NCI-H2227 (cell line): ENCODE measurements around the gene ABR.
"Not testable (repeated sequence)": the region's sequence is repeated elsewhere in the genome, so short reads cannot be mapped to it uniquely, and the experiment has no call there.

Source experiments
- DNase-seq: peaks from one replicate; lab custom pipeline; 2025; ENCODE audit not compliant: unreplicated experiment; lab: John Stamatoyannopoulos, UW

Gene ABR

DNA sequence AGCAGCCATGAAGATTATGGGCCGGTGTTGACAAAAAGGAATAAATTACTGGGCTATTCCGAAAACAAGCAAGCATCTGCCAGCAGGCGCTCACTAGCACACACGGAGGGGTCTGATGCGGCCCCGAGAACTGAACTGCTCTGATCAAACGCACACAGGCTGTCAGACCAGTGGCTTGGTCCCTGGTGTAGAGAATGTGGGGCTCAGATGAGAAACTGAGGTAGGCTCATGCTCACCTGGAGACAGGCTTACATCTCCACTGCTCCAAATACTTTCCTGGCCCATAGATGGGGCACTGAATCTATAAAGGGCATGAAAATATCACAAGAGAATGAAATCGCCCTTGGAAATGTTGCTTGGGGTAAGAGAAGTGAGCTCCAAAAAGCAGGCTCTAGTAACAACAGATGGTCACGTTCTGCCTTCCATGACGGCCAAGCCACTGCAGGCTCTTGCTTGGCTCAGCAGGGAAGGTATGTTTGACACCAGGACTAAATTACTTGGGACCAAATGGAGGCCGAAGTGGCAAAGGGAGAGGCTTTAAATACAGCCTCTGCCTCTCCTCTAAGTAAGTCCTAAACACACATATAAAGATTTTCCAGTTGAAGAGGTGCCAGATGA is 5.4 kb downstream of the ABR start:
- DNase-seq = peak; percentile 27

GRCh38 chr17:1173432-1174262 is 6.1 kb downstream of the ABR start:
- no peak for DNase-seq

DNA sequence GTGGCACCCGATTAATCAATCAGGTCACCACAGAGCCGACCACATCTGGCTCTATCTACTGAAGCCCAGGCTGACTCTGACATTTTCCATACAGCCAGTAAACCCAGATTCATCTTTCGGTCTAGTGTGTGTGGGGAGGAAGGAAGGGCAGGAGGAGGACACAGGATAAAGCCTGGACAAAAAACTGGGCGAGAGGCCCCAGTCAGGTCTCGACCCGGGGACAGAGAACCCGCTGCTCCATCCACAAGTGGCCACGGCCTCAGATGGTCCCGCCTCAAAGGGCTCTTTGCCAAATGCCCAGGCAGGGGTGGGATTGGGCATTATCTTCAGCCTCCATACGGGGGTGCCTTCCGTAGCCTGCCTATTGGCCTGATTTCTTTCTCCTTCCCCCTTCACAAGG is 7.8 kb downstream of the ABR start:
- DNase-seq = no peak

GRCh38 chr17:1170739-1171138 is 9.0 kb downstream of the ABR start:
- DNase-seq = no peak

DNA sequence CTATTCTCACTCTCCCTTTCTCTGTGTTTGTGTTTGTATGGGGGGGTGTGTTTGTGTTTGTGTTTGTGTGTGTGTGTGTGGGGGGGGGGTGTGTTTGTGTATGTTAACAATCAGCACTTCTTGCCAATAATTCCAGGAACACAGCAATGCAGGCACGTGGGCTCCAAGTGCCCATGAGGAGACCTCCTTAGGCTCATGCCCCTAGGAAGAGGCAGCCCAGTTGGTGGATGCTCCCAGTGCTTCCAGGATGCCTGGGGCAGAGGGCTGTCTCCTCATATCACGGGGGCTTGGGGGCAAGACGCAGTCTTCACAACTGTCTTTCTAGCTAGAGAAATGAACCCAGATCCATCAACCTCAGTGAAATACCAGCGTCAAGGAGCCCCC is 9.9 kb downstream of the ABR start:
- DNase-seq = no peak

- DNase-seq = no peak
Measured at GRCh38 chr17:1169221-1169928, 10.4 kb downstream of the ABR start.

- DNase-seq = no peak
Measured at GRCh38 chr17:1168533-1169220, 11.1 kb downstream of the ABR start.

- DNase-seq = no peak
Measured at GRCh38 chr17:1166276-1166675, 13.5 kb downstream of the ABR start.

DNA sequence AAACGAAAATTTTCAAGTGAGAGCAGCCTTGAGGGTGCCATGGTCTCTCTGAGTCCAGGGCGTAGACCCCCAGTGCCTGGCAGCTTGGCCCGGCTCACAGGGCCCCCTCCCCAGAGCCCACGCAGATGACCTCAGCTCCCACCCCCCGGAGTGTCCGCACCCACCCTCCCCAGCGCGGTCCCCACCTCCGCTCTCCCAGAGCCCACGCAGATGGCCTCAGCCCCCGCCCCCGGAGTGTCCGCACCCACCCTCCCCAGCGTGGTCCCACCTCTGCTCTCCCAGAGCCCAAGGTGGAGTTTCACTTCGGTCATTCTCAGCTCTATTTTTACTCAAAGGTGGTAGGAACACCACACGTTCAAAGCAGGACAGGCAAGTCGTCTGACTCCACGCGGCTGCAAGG is 13.9 kb downstream of the ABR start:
- DNase-seq = no peak

GRCh38 chr17:1164935-1165556 is 14.7 kb downstream of the ABR start:
- no peak for DNase-seq

- DNase-seq = no peak
Measured at GRCh38 chr17:1162116-1162855, 17.5 kb downstream of the ABR start.

DNA sequence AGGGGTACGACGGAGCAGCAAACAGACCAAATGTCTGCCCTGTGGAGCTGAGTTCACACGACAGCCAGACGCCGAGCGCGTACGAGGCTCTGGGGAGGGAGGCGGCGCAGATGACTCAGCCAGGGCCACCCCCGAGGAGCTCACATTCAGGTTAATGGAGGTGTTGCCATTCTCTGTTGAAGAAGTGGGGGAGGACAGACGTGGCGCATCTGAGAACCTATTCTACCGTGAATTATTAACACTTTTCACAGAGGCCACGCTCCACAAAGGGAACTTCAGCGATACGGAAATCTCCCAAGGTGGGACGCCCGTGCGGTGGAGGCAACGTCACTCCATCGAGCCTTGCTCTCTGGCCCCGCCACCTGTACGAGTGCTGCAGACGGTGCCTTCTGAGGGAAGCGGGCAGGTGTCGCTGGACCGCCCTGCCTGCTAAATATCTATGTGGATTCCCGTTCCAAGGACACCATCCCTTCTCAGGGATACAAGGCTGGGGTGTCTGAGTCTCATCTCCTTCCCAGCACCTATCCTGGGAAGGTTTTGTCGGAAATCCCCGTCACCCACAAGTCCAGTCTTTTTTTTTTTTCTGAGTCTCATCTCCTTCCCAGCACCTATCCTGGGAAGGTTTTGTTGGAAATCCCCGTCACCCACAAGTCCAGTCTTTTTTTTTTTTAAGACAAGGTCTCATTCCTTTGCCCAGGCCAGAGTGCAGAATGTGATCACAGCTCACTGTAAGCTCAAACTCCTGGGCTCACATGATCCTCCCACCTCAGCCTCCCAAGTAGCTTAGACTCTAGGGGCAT is 19.0 kb downstream of the ABR start:
- no peak for DNase-seq

GRCh38 chr17:1159431-1160180 is 20.2 kb downstream of the ABR start:
- DNase-seq = no peak

DNA sequence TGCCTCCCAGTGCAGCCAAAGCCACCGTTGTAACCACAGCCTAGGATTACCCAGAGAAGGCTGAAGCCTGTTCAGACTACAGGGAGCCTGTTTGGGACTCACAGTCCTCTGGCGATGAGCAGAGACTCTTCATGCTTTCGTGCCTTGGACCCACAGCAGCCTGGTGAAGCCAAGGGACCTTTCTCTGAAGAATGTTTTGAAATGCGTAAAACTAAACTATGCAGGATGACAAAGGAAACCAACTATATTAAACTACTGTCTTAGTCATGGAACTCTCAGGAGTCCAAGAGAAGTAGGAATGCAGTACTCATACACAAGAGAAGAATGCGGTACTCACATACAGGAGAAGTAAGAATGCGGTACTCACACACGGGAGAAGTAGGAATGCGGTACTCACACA is 20.9 kb downstream of the ABR start:
- no peak for DNase-seq

- DNase-seq = no peak
Measured at GRCh38 chr17:1156864-1157263, 22.9 kb downstream of the ABR start.

DNA sequence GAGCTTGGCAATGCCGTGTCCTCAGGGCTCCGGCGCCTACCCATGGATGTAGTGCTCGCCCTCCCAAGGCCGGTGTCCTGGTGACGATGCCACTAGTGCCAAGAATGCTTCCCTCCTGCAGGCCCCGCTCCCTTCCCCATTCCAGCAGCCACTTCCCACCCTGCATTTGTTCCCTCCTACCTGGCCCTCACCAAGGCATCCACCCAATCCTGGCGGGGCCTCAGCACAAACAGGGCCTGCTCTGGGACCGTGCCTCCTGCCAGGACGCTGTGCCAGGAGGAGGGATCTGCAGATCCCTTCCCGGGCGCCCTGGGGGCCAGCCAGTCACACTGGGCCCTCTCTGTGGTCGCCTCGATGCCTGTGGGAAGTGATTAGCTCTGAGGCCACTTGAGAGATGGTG is 25.1 kb downstream of the ABR start:
- DNase-seq = no peak

DNA sequence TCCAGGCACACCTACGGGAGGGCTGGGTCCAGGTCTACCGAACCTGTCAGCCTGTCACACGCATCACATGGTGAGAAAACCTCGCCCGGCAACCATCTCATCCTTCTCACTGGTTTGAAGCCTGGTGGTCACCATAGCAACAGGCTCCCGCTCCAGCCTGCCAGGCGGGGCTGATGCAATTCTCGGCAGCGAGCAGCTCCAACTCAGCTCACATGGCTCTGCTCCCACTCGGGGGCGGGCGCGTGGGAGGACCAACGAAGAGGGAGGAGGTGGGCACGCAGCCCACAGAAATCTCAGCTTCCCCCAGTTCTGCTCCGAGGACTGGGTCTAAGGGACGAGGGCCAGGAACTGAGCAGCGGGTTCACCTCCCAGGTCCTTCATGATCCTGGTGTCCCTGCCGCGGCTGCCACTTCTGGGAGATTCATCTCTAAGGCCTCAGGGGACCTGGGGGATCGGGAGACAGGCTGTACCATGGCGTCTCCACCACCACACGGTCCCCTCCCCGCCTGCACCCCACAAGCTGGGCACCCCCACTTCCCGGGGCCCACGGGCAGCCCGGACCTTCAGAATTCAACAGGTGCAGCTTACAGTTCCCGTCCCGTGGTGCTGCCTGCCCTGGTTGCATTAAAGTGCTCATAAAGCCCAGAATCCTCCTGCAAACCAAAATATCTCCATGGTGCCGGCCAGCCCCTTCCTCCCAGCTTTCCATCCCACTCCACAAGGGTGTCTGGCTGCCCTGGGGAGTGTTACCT is 25.8 kb downstream of the ABR start:
- peak; percentile 85 for DNase-seq

DNA sequence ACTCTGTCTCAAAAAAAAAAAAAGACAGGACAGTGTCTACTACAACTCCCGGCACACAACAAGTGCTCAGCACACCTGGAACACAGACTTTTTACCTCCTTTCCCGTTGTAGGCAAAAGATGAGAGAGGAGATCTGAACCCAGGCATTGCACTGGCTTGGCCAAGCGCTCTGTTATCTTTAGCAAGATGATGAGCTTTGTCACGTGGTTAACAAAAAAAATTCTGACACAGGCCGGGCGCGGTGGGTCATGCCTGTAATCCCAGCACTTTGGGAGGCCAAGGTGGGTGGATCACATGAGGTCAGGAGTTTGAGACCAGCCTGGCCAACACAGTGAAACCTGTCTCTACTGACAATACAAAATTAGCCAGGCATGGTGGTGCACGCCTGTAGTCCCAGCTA is 27.2 kb downstream of the ABR start:
- DNase-seq = not testable (repeated sequence)
